ENCODE results near the gene NKRF.

- TF ChIP-seq CTCF (IDR thresholded peaks at IDR 0.05; ENCODE audit: low read depth, low read length, poor library complexity, severe bottlenecking) (no peak), EZH2phosphoT487 (IDR thresholded peaks at IDR 0.05; ENCODE audit: borderline replicate concordance, low read length) (no peak)
Observed at GRCh38 chrX:119617517-119618164, 11.4 kb upstream of the NKRF start.

Data from DOHH2 (cell line).